CD4-positive, alpha-beta T cell treated with Interleukin-15 for 4 hours (primary cell): Measurements from ENCODE around the gene S100A12.
"Not testable (repeated sequence)": the region's sequence is repeated elsewhere in the genome, so short reads cannot be mapped to it uniquely, and the experiment has no call there.

Experiments used
- DNase-seq: peaks from one replicate; pipeline ENCODE4 v3.0.0-alpha.2; 2020; ENCODE audit warnings: low spot score

Gene S100A12

DNA sequence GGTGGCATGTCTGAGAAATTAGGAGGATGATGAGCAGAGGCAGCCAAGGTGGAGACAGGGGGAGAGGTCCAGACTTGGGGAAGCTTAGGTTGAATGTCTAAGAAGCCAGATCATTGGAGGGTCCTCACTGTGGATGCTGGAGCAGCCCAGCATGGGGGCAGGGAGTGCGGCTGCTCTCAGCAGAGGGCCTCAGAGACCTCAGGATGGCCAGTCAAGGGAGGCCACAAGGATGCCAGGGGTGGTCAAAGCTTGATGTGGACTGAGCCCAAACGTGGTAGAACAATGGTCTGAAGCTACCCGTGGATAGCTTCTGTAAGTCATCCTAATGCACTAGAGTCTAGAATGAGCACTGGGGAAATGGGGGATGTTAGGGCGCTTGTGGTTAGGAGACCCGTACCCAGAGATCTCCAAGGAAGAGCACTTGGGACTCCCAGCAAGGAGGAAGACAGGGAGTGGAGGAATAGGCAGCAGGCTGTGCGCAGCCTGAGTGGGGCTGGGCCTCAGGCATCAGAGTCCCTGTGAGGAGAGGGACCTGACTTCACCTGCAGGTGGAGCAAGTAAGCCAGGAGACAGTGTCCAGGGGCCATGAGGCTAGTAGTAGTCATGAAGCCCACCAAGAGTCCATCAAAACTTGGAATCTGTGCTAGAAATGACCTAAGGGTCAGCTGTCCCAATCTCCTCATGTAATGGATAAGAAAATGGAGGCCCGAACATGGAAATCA, 22.0 kb downstream of the S100A12 start:
- no peak for DNase-seq

DNA sequence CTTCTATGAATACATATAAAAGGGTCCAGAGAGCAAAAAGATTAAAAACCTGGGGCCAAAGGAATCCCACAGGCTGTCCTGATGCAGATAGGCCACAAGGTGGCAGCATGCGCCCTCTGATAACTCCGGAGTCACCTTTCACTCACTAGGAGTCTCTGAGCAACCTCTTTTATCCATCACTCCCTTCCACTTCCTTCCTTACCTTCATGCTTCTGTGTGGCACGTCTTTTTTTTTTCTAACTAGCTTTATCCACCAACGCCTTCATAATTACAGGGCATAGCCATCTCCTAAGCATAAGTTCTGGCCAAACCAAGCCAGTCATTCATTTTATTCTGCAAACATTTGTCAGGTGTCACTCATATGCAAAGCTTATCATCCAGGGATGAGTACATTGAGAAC, 22.9 kb downstream of the S100A12 start:
- DNase-seq, result peak; percentile 57

DNA sequence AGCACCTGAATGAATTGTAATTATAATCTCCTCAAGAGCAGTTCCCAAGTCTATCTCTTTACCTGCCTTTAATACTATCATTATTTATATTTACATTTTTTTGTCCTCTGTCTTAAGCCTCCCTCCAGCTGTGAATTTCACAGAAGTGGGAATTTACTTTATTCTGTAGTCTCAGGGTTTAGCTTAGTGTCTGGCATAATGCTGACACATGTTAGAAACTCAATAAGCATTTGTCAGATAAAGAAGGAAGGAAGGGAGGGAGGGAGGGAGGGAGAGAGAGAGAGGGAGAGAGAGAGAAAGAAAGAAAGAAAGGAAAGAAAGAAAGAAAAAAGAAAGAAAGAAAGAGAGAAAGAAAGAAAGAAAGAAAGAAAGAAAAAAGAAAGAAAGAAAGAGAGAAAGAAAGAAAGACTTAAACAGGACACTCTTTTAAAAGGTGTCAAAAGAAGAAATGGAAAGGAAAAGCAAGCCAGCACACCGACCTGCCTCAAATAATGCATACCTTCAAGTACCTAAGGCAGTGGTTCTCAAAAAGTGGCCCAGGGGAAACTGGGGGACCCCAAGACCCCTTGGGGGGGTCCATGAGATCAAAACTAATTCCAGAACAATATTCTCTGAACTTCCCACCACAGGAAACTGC, 25.0 kb downstream of the S100A12 start:
- no peak for DNase-seq

DNA sequence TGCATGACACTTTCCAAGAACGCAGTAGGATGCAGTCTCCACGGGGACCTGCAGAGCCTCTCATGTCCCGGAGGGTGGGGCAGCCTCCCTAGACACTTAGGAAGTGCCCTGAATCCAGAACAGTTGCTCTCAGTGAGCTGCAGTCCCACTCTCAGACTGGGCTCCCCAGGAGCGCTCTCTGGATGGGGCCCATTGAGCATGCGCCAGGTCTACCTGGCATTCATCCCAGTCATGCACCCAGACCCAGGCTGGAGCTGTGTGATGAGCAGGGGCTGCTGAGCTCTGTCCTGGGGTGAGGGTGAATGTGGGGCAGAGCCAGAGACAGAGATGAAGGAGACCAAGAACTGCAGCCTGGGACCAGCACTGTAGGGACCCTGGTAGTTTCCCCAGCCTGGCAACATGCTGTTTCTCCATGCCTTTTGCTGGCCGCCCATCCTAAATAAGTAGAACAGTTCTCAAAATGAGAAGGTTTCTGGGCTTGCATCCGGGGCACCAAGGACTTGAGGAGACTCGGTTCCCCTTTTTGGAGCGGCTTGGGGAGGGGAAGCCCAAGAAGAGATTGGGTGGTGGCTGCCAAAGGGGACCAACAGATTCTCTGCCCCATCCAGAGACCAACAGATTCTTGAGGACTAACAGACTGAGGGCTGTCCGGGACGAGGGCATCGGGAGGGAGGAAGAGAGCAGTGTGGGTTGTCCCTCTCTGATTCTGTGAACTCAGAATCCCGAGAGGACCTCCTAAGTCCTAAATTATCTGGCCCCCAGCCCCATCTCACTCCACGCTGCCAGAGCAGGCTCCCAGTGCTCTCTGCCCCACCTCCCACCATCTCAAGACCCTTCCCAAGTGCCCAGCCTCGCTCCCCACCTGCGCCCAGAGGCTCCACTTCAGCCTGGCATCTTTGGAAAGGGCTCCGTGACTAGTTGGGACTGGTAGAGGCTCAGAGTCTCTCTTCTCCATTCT, 25.8 kb downstream of the S100A12 start:
- DNase-seq, result no peak

DNA sequence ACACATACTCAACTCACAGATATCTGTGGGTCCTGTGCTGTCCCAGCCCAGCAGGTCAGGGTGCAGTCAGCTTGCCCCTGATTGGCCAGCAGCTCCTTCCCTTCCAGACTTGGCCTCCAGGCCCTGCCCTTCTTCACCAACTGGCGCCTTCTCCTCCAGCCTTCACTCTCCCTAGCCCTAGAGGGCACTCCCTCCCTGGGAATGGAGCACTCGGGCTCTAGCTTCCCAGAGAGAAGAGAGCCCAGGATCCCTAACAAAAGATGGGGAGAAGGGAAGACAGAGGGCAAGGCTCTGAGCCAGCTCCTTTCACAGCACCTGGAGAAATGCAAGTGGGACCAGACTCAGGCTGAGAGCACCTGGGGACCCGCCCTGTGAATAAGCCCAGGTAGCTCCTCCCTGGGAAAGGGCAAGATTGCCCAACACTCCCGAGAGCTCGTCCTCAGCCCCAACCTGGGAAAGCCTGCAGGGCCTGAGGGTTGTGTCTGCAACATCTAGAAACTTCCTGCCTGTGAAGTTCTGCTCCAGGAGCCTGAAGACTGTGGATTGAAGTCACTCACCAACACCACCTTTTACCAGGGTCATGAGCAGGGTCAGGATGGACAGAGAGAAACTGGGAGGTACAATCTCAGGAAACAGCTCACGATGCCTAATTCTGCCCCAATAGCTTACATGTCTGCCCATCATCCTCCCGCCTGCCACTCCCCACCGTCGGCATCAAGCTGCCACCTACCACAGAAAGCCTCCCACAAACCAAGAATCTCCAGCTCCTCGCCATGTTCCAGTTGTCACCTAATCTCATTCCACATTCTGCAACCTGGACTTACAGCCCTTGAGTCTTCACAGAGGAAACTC, 26.7 kb downstream of the S100A12 start, which contains the start of gene PGLYRP4:
TSS of gene PGLYRP4 (minus strand) at position 331 of the 852 bp plus-strand sequence. CDS start 909 bp downstream, outside the sequence.
- no peak for DNase-seq

DNA sequence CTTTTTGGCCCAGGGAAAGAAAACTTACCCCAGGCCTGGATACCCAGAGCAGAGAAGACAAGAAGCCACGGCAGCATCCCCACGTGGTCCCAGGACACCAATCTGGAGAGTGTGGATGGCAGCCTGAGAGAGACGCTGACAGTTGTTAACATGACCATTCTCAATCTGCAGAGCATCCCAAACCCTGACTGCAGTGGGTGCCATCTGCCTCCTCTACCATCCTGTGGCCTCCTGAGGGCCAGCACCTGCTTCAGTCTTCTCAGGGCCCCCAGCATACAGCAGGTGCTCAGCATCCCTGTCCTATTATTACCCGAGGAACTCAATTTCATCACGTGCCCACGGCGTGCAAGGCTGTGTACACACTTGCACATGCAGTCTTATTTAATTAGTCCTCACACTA, 27.6 kb downstream of the S100A12 start:
- no peak for DNase-seq

DNA sequence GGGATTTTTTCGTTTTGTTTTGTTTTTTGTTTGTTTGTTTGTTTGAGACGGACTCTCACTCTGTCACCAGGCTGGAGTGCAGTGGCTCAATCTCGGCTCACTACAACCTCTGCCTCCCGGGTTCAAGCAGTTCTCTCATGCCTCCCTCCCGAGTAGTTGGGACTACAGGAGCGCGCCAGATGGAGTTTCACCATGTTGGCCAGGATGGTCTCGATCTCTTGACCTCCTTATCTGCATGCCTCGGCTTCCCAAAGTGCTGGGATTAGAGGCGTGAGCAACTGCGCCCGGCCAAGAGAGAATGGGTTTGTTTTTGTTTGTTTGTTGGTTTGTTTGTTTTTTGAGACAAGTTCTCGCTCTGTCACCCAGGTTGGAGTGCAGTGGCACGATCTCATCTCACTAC, 28.4 kb downstream of the S100A12 start:
- not testable (repeated sequence) for DNase-seq

DNA sequence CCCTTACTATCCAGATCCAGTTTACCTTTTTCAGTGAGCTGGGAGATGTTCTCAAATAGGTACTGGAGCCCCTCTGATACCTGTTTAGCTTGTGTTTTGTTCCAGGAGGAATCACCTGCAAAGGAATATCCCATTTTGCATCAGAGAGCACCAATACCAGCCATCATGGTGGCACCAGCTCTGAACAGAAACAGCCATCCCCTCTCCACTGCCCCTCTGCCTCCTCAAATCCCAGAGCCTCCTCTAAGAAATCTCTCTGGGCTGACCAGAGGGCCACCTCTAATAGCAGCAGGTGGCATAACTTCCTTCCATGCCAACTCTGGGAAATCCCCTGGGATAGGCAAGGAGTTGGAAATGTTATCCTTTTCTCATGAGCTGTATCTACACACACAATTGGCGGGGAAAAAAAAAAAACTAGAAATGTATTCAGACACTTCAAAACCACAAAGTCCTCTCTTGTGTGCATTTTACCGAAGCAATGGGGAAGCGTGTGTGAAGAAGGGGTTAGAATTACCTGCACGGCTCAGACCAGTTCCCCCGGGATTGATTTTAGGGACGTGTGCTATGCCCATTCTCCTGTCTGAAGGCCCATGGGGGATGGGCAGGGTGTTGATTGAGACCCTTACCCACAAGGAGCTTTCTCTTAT, 29.2 kb downstream of the S100A12 start:
- no peak for DNase-seq

DNA sequence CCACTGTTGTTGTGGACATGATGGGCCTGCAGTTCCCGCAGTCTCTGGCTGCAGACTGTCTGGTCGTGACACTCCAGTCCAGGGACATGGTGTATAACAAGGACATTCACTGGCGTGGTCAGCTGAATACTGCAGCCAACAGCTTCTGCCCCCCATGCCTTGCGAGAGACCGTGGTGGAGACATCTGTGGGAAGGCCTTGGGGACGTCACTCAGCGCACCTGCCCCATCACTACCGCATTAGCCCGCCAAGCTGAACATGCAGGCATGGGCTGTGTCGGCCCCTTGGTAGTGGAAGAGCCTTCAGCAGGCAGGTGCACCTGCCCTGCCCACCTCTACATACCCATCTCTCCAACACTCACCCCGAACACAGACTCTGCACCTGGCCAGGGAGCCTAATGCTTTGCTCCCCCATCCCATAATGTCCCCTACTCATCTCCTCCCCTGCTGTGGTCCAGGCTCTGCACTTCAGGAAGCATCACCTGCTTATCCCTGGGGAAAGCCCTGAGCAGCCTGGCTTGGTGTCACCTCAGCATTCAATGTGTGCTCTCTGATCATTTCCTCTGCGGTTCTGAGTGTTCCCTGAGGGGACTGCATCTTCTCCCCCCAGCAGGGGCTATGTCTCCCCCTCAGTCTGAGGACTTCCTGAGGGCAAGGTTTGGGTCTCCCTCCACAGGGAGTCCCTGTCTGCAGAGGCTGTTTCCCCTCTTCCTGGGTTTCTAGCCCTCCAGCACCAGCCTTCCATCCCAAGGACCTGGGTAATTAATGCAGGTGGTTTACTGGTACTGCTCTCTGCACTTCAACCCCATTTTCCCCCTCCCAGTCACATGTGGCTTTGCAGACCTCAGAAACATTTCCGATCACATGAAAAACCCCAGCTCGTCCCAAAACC, 30.0 kb downstream of the S100A12 start:
- no peak for DNase-seq

DNA sequence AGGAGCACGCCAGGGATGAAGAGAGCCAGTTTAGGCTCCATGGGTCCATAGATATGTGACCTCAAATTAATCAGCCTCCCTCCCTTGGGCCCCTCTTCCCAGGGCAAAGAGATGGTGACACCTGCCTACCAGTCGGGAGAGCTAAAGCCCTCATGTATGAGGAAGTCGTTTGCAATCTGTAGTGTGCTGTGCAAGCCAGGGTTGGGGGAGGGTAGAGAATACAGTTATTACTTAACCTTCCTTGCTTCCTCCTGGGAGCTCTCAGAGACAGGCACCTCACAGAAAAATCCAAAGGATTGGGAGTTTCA, 30.7 kb downstream of the S100A12 start:
- DNase-seq, result no peak

DNA sequence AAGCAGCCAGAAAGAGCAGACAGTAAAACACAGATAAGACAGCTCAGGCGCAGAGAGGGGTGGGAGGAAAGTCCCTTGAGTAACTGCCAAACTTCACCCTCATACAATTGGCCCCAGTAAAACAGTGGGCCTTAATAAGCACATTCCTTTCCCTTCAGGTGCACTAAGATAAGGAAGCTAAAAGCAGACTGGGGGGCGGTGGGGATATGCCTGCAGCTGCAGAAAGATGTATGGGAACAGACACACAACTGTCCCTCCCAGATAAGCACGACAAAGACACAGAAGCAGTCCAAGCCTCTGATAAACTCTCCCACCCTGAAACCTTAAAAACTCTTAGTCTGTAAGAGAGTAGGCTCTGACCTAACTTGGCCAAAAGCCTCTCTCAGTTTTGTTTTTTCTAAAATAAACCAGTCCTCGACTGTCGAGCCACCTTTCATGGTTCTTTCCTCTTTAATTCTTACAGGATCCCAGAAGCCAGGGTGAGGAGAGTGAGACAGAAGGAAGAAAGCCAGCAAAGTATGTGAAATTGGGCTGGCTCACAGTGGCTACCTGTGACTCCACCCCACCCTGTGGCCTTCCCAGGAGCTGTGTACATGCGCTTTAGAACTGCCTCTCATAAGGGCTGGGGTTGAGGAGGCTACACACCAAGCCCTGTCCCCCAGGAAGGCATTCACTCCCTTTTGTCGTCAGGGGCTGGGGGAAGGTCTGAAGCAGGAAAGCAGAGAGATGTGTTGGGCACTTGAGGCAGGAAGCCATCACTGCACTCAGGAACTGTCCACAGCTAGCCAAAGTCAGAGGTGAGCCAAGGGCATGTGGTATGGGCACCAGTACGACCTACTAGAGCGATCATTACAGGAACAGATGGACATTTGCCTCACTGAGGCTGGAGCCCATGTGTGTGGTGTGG, 31.4 kb downstream of the S100A12 start:
- DNase-seq, result no peak

DNA sequence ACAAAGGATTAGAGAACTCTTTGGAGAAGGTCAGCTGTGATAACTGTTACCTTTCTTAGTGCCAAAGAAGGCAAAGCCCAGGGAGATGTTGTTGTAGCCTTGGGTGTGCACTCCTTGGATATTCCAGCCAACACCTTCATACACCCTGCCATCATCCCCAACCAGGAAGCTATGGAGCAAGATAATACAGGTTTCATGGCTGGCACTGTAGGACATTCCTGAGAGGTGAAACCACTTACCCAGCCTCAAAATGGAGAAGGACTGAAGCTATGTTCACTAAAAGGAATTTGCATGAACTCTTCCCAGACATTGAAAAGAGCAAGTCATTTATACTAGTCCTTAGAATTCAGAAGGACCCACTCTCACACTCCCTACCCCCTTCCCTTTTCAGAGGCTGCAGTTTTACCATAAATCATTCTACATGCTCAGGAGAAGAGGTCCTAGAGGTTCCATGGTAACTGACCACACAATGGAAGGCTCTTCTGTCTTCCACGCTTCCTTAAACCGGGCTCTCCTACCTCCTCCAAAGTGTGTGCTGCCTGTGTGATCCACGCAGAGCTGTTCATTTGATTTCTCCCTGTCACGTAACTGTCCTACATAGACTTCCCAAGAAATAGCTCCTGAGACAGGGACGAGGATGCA, 32.3 kb downstream of the S100A12 start:
- no peak for DNase-seq

DNA sequence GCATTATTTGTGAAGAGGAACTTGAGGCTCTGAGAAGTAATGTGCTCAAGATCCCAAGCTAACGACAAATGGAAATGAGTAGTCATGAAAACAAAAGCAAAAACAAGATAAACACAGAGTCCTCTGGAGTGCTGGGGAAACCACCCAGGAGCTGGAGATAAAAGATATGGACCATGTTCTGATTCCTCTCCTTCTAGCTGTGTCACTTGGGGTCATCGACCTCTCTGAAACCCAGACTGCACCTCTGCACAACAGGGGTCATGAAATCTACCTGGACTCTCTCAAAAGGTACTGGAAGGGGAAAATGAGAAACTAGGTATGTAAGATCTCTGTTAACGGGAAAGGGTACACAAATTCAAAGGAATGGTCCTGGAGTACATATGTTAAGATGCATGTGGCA, 33.2 kb downstream of the S100A12 start:
- DNase-seq, result no peak

DNA sequence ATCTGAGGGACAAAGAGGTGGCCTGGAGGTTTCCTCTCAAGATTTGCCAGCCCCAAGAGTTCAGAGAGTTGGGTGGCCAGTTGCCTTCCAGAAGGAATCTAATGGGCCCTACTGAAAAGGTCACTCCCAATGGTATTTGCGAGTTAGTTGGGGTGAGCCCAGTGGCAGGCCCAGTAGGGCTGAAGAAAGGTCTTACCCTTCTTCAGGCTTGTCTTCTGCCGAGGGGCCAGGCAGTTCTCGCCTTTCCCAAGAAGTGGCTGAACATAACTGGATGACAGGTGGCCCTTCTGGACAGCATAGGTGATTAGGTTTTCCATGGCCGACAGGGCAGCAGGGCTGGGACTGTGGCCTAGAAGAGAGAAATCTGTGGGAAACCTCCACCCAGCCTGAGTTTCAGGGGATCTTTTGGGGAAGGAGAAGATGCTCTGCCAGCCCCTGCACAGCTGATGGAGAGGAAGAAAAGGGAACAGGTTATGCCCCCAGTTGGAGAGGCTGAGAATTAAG, 33.9 kb downstream of the S100A12 start:
- DNase-seq, result no peak

DNA sequence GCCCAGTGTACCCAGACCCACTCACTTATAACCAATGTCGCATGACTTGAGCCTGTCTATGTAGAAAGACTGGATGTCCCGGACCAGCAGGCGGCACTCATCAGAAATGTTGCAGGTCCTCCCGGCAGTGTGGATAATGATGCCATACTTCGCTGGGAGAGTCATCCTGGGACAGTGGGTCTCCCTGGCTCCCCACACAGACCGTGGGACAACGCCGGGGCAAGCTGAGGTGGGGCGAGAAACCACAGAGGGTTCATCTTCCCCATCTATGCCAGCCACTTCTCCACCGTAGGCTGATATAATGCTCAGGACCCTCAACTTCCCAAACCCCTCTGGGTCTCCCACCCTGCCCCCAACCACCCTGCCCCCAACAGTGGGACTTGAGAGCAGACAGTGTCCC, 35.1 kb downstream of the S100A12 start:
- DNase-seq, result no peak

DNA sequence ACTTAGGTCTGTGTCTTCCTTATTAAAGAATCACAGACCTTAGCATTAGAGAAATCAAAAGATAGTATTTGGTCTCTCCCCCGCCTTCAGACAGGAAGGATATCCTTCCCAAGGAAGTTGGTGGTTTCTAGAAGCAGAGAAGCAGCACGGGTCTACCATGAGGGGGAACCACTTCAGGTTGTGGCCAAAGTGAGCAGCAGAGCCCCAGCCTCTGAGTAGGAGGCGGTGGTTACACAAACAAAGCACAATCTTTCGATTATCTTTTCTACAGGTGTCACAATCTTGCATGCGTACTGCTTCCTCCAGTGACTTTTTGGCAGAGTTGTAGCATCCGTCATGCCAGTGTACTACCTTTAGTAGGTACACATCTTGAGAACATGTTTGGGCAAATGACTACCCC, 35.6 kb downstream of the S100A12 start:
- no peak for DNase-seq

DNA sequence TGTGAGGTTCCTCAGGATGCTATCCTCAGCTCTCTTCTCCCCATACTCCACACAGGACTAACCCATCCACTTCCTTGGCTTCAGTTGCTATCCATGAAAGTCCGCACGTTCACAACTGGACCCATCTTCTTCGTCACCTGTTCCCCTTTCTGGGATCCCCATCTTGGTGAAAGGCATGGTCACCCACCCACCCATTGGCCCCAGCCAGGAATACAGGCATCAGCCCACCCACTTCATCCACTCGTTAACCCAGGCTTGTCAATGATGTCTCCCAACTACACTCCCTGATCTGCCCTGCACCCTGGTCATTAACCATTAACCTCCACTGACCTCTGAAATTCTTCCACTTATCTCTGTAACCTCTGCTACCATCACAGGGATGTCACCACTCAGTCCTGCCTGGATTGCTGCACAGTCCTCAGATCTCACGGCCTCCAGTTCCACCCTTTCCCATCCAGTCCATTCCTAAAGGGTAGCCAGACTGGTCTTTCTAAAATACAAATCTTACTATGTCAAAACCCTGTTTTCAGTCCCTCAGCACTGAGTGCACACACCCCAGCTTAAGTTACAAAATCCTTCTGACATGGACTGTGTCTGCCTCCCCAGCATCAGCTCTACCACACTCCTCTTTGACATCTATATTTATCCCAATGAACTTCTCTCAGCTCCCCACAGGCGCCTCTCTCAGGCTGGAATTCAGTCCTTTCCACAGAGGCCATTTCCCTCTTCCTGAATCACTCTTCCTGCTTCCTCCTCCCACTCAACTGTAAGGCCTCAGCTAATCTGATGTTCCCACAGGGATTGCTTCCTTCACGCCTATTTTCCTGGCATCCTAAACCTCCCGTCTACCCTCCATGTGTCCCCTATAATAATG, 37.2 kb downstream of the S100A12 start:
- DNase-seq, result no peak

DNA sequence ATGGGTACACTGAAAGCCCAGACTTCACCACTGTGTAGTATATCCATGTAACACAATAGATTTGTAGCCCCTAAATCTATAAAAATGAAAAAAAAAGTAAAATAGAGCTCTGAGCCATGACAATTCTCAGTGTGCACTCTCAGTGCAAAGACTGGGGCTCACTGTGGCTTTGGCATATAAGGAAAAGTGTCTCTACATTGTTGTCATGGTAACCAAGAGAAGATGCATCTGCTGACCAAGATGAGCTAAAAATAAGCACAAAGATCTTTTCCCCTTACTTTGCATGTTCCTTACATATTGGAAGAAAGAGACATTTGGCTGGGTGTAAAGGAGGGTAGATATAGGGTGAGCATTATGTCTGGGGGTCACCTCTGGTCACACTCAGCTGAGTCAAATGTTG, 38.8 kb downstream of the S100A12 start:
- DNase-seq, result no peak
